Astrocyte (in vitro differentiated cells and primary cell): ENCODE measurements around the gene TUBG1. TPM values are rescaled to one million over a fixed set of nuclear protein-coding genes. Genes with fewer than 3 reads are reported as not detected.

ENCODE experiments used
- DNase-seq: peaks from one replicate; pipeline ENCODE4 v3.0.0-alpha.2; 2010; ENCODE audit warnings: low read depth
- FAIRE-seq: peaks from 2 replicates; lab custom pipeline; 2011; peaks lifted over from hg19 to GRCh38; lab: Jason Lieb, UNC
- H2AFZ ChIP-seq: 2 replicates; pipeline ENCODE4 v1.6.0; 2012; ENCODE audit warnings: low read depth, low read length, inconsistent platforms
- H3K27ac ChIP-seq: 2 replicates; pipeline ENCODE4 v1.5.1; 2011; ENCODE audit warnings: low read depth, low read length, inconsistent platforms
- H3K27me3 ChIP-seq: 2 replicates; pipeline ENCODE4 v1.6.0; 2011; ENCODE audit warnings: low read length, inconsistent platforms; ENCODE audit not compliant: insufficient read depth
- H3K36me3 ChIP-seq: 2 replicates; pipeline ENCODE4 v1.5.1; 2011; ENCODE audit warnings: low read length, inconsistent platforms; ENCODE audit not compliant: insufficient read depth
- H3K4me1 ChIP-seq: 2 replicates; pipeline ENCODE4 v1.5.1; 2011; ENCODE audit warnings: low read length, inconsistent platforms; ENCODE audit not compliant: insufficient read depth
- H3K4me2 ChIP-seq: 2 replicates; pipeline ENCODE4 v1.6.0; 2012; ENCODE audit warnings: low read length, inconsistent platforms
- H3K4me3 ChIP-seq: 2 replicates; pipeline ENCODE4 v1.5.1; 2011; ENCODE audit warnings: low read depth, mild to moderate bottlenecking, low read length, inconsistent platforms; ENCODE audit not compliant: insufficient read depth
- H3K79me2 ChIP-seq: 2 replicates; pipeline ENCODE4 v1.6.0; 2012; ENCODE audit warnings: mild to moderate bottlenecking, low read length, inconsistent platforms; ENCODE audit not compliant: insufficient read depth
- H3K9ac ChIP-seq: 2 replicates; pipeline ENCODE4 v1.6.0; 2012; ENCODE audit warnings: mild to moderate bottlenecking, low read length, inconsistent platforms
- H3K9me3 ChIP-seq: 2 replicates; pipeline ENCODE4 v1.5.1; 2012; ENCODE audit warnings: low read depth, mild to moderate bottlenecking, low read length, inconsistent platforms; ENCODE audit not compliant: insufficient read depth
- H4K20me1 ChIP-seq: 2 replicates; pipeline ENCODE4 v1.6.0; 2012; ENCODE audit warnings: low read length, inconsistent platforms; ENCODE audit not compliant: insufficient read depth
- H3K27ac Mint-ChIP-seq: one replicate; pipeline ENCODE4 v1.8.0; 2021; ENCODE audit warnings: mild to moderate bottlenecking, mixed read lengths; ENCODE audit not compliant: unreplicated experiment
- H3K27me3 Mint-ChIP-seq: one replicate; pipeline ENCODE4 v1.8.0; 2021; ENCODE audit warnings: low read depth, mixed read lengths; ENCODE audit not compliant: unreplicated experiment
- H3K36me3 Mint-ChIP-seq: one replicate; pipeline ENCODE4 v1.8.0; 2021; ENCODE audit warnings: low read depth, mixed read lengths; ENCODE audit not compliant: unreplicated experiment
- H3K4me1 Mint-ChIP-seq: one replicate; pipeline ENCODE4 v1.8.0; 2021; ENCODE audit warnings: low read depth, mixed read lengths; ENCODE audit not compliant: unreplicated experiment
- H3K4me3 Mint-ChIP-seq: one replicate; pipeline ENCODE4 v1.8.0; 2021; ENCODE audit warnings: mild to moderate bottlenecking, moderate library complexity, mixed read lengths; ENCODE audit not compliant: unreplicated experiment
- H3K9me3 Mint-ChIP-seq: one replicate; pipeline ENCODE4 v1.8.0; 2021; ENCODE audit warnings: mild to moderate bottlenecking, mixed read lengths; ENCODE audit not compliant: unreplicated experiment
- CTCF ChIP-seq: IDR thresholded peaks from 2 replicates; pipeline ENCODE4 v1.5.1; 2011; ENCODE audit warnings: low read depth, mild to moderate bottlenecking, inconsistent platforms, low read length, moderate library complexity; ENCODE audit not compliant: insufficient read depth
- EZH2 ChIP-seq: IDR thresholded peaks from 2 replicates; pipeline ENCODE4 v1.6.1; 2012; ENCODE audit warnings: mild to moderate bottlenecking, low read length, inconsistent platforms; ENCODE audit not compliant: insufficient read depth
- total RNA-seq: library from RNA; stranded (reverse); gene quantifications from 2 replicates; pipeline ENCODE4 v1.2.1, GENCODE V29; 2021

TUBG1 gene
- total RNA-seq, 1 donor from 2014 or later: 47.2 TPM

DNA sequence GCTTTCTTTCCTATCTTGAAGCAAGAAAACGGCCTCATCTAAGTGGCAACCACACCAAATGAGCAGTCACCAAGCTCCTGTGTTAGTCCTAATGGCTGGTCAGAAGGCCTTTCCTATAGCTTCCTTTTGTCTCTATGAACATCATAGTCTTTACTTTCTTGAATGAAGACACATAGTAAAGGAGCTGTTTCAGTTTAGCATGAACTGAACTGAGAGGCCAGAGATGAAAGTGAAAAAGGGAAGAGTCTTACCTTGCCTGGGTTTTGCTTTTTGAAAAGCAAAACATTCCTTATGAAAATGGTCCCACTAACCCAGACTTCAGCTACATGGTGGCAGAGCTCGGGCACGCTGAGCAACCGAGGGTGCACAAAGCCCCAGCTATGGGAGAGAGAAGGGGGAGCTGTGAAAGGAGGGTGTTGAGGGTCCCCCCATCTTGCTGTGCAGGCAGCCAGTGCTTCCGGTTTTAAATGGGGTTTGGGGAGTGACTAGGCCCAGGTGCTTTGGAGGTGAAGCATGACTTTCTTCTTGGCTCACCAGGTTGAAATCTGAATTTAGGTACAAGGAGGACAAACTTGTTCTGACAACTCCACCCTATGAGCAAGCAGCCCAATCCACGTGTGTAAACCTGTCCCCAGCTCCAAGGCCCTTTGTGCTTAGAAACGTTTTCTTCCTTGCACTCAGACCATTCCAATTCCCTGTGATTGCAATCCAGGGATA, 22.8 kb upstream of the TUBG1 start:
- no peaks in the 10 kb centered on the region for H3K4me1 ChIP-seq
- no peaks in the 10 kb centered on the region for H3K79me2 ChIP-seq
- H3K4me2 ChIP-seq: no peak overlapping the region
- Mint-ChIP-seq H3K4me1 (no peaks in the 10 kb centered on the region), H3K27me3 (no peaks in the 10 kb centered on the region), H3K4me3 (no peak overlapping the region), H3K36me3 (peaks cover 16% of the 10 kb centered on the region), H3K27ac (no peak overlapping the region), H3K9me3 (no peaks in the 10 kb centered on the region)
- no peak overlapping the region for H3K27ac ChIP-seq
- H3K27me3 ChIP-seq: no peaks in the 10 kb centered on the region
- H3K36me3 ChIP-seq: peaks cover 46% of the 10 kb centered on the region
- TF ChIP-seq CTCF: no peak
- no peak for TF ChIP-seq EZH2
- H4K20me1 ChIP-seq: peaks cover 18% of the 10 kb centered on the region
- H3K9me3 ChIP-seq: no peaks in the 10 kb centered on the region
- no peak overlapping the region for H3K4me3 ChIP-seq
- no peak overlapping the region for H3K9ac ChIP-seq
- DNase-seq: no peak
- no peak overlapping the region for H2AFZ ChIP-seq
- FAIRE-seq: no peak

GRCh38 chr17:42590886-42591285, 18.6 kb upstream of the TUBG1 start:
- H3K79me2 ChIP-seq: peaks cover 5% of the 10 kb centered on the region
- no peak overlapping the region for H3K9ac ChIP-seq
- FAIRE-seq (no peak), DNase-seq (no peak)
- Mint-ChIP-seq H3K4me1 (no peaks in the 10 kb centered on the region), H3K27ac (no peak overlapping the region), H3K36me3 (peaks cover 10% of the 10 kb centered on the region), H3K27me3 (no peaks in the 10 kb centered on the region), H3K4me3 (no peak overlapping the region), H3K9me3 (no peaks in the 10 kb centered on the region)
- H4K20me1 ChIP-seq: peaks cover 22% of the 10 kb centered on the region
- TF ChIP-seq EZH2 (no peak), CTCF (no peak)
- H3K36me3 ChIP-seq: peaks cover 24% of the 10 kb centered on the region
- H3K4me1 ChIP-seq: no peaks in the 10 kb centered on the region
- no peak overlapping the region for H3K4me2 ChIP-seq
- H3K4me3 ChIP-seq: no peak overlapping the region
- H3K9me3 ChIP-seq: no peaks in the 10 kb centered on the region
- H3K27ac ChIP-seq: no peak overlapping the region
- no peaks in the 10 kb centered on the region for H3K27me3 ChIP-seq
- no peak overlapping the region for H2AFZ ChIP-seq

DNA sequence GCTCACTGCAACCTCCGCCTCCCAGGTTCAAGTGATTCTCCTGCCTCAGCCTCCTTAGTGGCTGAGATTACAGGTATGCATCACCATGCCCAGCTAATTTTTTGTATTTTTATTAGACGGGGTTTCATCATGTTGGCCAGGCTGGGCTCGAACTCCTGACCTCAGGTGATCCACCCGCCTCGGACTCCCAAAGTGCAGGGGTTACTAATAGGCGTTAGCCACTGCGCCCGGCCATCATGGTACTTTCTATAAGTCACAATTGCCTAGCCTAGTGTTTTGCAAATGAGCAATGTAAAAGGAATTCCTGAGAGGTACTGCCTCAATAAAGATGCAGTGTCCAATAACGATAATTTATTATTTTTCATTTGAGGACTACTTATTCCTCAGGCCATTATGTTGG, 18.1 kb upstream of the TUBG1 start:
- Histone ChIP-seq H4K20me1 (peaks cover 24% of the 10 kb centered on the region), H3K27ac (no peak overlapping the region), H3K9me3 (no peaks in the 10 kb centered on the region), H3K79me2 (peaks cover 5% of the 10 kb centered on the region), H3K4me2 (no peak overlapping the region), H3K9ac (no peak overlapping the region), H3K27me3 (no peaks in the 10 kb centered on the region), H3K36me3 (peaks cover 19% of the 10 kb centered on the region), H2AFZ (no peak overlapping the region), H3K4me1 (no peaks in the 10 kb centered on the region), H3K4me3 (no peak overlapping the region)
- TF ChIP-seq EZH2 (no peak), CTCF (no peak)
- no peak for DNase-seq
- Mint-ChIP-seq H3K27me3 (no peaks in the 10 kb centered on the region), H3K36me3 (peaks cover 10% of the 10 kb centered on the region), H3K9me3 (no peaks in the 10 kb centered on the region), H3K27ac (no peak overlapping the region), H3K4me1 (no peaks in the 10 kb centered on the region), H3K4me3 (no peak overlapping the region)
- FAIRE-seq: no peak
